Stimulated activated CD4-positive, alpha-beta T cell treated with anti-CD3 and anti-CD28 coated beads, TNF-alpha, amount 100 ng/mL, for 24 hours (primary cell): ENCODE data around the gene PEX3.
A peak's percentile ranks its signal among the peaks of the same experiment; 100 is the strongest.
"Not testable (repeated sequence)": the region's sequence is repeated elsewhere in the genome, so short reads cannot be mapped to it uniquely, and the experiment has no call there.

Source experiments
- DNase-seq, 3 experiments: peaks; one replicate each; pipeline ENCODE4 v3.0.0-alpha.2; 2020; ENCODE audit warnings: low read depth in 3 of 3

The PEX3 gene

GRCh38 chr6:143447865-143448264 lies 2.7 kb upstream of the PEX3 start:
- DNase-seq = not testable (repeated sequence)

DNA sequence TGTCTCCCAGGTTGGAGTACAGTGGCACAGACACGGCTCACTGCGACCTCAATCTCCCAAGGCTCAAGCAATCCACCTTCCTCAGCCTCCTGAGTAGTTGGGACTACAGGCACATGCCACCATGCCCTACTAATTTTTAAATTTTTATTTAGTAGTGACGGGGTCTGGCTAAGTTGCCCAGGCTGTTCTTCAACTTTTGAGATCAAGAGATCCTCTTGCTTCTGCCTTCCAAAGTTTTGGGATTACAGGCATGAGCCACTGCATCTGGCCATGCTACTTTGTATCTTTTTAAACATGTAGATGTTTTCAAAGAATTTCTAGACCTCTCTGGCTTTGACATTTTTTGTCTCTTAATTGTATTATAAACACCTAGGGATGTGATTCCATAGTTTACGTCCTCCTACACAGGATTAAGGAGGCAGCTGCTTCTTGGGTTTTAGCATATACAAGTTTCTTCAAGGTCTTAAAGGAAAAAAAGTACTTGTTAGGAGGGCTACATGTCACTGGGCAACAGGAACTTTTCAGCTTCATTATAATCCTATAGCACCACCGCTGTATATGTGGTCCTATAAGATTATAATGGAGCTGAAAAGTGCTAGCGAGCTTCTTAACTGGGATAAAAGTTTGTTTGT lies 1.4 kb upstream of the PEX3 start:
- no peak for DNase-seq

DNA sequence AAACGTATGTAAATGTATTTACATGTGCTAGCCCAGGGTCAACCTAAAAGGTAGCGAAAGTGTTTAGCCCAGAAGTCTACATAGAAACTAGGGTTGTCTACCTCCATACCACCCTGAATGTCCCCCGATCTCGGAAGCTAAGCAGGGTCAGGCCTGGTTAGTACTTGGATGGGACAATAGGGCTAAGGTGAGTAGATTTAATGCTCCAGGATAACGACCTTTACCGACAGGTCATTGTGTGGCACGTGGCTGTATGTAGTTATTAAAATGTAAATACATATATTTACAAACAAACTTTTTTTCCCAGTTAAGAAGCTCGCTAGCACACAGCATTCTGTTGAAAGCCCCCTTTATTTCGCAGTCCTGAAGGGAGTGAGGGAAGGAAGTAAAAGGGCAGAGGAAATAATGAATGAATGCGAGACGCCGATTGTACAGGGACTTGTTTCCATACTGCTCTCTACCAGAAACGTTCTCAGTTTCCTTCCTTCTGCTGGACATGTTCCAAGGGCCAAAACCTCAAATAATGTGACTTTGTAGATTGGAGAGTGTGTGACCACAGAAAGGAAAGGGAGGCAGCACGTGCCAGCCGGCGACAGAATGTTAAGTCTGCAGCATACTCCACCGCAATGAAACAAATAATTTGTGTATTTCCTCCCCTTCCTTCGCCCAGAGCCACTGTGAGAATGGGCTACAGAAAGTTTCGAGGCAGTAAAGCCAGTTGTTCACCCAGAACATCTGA lies 722 bp upstream of the PEX3 start:
- DNase-seq = peak in 1 of 3 experiments; percentile 15

DNA sequence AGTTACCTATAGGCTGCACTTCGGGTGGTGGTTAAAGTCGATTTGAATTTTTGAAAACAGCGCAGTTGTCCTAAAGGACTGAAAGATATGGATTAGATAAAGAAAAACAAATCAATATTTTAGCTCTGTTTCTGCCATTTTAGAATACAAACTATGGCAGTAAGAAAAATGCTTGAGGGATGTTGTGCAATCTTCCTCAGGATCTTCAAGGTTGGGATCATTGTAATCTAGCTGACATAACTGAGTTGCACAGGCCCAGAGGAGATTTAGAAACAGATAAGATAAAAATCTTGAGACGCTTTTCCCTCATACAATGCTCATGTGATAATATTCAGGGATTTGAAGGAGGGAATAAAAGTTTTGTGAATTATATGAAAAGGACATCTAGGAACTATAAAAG lies 926 bp downstream of the PEX3 start:
- DNase-seq = no peak

GRCh38 chr6:143457563-143458359 lies 7.2 kb downstream of the PEX3 start:
- no peak for DNase-seq

DNA sequence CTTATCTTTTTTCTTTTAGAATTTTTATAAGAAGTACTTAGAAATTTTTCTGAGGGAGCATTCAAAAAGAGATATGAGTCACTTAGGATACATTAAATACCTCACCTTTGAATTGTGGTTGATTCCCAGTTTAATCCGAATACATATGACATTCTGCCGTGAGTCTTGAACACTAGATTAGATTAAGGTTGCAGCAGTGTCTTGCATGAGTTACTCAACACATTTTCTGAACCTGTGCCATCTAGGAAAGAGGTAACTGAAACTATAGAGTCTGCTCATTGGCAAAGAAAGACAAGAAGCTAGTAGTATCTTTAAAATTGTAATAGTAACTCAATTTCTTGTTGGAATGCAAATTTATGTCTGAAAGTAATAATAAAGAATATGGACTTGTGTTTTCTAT lies 14.9 kb downstream of the PEX3 start:
- no peak for DNase-seq

DNA sequence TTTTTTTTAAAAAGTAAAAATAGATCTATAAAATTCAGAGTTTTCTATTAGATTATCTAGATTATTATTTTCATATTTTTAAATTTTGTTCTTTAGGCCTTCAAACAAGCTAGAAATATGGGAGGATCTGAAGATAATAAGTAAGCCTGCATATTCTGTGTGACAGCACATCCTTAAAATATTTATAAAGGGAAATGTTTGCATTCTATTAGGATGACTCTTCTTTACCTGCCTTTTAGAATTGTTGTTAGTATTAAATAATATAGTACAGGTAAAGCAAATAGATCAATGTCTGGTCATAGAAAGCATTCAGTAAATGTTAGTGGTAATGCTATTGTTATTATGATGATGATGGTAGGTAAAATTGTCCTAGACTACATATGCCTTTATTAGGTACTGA lies 17.4 kb downstream of the PEX3 start:
- no peak for DNase-seq

GRCh38 chr6:143468823-143469222 lies 18.2 kb downstream of the PEX3 start:
- not testable (repeated sequence) for DNase-seq

DNA sequence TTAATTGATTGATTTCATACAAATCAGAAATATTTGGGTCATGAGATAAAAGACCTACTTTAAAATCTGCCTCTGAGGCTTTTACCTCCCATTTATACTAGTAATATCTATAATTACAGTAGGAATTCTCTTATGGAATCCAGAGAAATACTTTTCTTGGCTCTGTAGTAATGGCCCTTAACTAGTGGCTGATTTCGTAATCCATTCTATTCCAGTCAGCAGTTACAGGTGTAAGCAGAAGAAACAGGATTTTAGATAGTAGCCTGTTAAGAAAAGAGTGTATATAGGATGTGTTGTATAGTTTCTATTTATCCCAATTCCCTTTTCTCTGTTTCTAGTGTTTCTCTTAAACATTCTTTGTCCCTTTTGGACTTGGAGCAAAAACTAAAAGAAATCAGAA lies 21.2 kb downstream of the PEX3 start:
- DNase-seq = no peak

DNA sequence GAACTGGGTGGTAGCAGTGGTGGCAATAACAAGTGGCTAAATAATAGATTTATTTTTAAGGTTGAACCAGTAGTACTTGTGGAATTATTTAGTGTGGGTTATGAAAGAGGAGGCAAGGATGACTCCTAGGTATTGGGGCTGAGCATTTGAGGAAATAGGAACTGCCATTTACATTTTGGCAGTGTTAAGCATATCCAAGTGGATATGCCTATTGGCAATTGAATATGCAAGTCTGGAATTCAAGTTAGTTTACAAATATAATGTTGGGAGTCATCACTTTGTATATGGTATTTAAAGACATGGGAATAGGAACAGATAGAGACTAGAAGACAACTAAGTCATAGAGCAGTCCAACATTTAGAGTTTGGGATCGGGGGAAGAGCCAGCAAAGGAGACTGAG lies 25.9 kb downstream of the PEX3 start:
- no peak for DNase-seq

DNA sequence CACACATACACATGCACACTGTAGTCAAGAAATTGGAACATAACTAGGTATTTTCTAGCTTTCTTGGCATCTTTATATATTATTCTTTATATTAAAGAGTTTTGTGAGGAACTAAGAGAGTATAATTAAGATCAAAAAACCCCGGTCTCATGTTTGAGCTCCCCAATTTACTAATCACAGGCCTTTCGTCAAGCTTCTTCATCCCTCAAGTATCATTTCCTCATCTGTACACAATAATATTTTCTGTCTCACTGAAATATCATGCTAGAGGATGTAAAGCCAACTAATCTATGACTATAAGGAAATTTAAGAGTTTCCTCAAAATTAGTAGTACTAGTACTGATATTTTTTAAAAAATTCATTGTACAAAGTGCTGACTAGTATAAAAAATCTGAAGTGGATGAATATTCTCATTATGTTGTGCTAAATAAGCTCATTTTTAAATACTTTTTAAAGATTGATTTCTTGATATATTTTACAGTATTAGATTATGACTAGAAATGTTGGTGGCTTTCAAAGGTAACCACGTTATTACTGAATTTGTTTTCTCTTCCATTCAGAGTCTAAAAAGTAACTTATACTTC lies 28.0 kb downstream of the PEX3 start:
- no peak for DNase-seq

- DNase-seq = no peak
Observed at GRCh38 chr6:143482593-143482992, 32.0 kb downstream of the PEX3 start.

DNA sequence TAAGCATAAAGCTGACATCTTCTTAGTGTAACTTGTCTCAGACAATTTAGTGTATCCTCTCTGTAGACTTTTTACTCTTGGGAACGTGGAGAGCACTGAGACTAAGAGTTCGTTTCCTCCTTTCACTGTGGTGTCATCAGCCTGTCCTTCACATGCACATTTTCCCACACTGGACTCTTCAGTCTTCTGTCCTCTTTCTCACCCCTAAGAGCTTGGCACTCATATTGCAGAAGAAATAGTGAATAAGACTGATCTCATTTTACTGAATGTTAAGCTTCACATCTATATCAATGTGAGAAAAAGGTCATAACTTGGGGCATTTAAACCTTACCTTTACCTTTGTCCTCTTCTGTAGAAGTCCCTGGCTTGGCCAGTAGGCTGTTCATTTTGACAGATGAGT lies 35.4 kb downstream of the PEX3 start:
- no peak for DNase-seq

- DNase-seq = no peak
Observed at GRCh38 chr6:143486752-143487151, 36.1 kb downstream of the PEX3 start.

- no peak for DNase-seq
Observed at GRCh38 chr6:143490244-143490643, 39.6 kb downstream of the PEX3 start.

- no peak for DNase-seq
Observed at GRCh38 chr6:143490775-143491174, 40.2 kb downstream of the PEX3 start.

- no peak for DNase-seq
Observed at GRCh38 chr6:143496974-143497373, 46.4 kb downstream of the PEX3 start.

- DNase-seq = no peak
Observed at GRCh38 chr6:143498428-143498827, 47.8 kb downstream of the PEX3 start.

DNA sequence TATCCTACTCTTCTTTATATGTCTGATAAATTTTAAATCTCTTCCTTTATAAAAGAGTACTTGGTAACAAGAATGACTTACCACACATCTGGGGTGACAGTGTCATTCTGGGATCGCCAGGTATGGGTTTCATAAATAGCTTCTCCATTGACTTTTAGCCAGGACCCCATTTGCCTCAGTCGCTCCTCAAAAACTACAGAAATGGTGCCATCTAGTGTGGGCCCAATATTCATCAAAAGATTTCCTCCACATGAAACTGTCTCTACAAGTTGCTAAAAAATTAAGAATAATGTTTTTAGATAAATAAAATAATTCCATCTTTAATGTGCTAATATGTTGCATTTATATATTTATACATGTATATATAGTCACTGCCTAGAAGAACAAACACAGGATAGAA lies 51.2 kb downstream of the PEX3 start:
- no peak for DNase-seq

DNA sequence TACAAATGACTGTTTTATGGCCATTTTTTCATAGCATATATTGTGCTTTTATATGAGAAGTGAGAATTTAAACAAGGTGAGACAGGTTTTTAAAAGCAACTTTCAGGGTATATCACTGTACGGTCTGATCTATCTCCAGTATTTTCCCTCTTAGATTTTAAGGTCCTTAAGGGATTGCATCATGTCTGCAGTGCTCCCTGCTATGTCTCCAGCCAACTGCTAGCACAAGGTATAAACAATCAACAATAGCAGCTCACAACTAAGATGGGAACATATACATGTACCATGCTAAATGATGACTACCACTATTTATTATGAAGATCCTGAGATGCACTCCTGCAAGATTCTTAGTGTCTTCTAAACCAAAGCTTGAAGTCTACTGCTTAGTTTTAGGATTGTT lies 53.8 kb downstream of the PEX3 start:
- no peak for DNase-seq

- no peak for DNase-seq
Observed at GRCh38 chr6:143505111-143505510, 54.5 kb downstream of the PEX3 start.

GRCh38 chr6:143505537-143505936 lies 54.9 kb downstream of the PEX3 start:
- no peak for DNase-seq

- no peak for DNase-seq
Observed at GRCh38 chr6:143506199-143506598, 55.6 kb downstream of the PEX3 start.
